SK-N-MC (cell line): ENCODE measurements around the gene EPS15.

Experiments
- DNase-seq: peaks from one replicate; pipeline ENCODE4 v3.0.0-alpha.2; 2011; ENCODE audit warnings: low read depth, low spot score
- H3K27ac ChIP-seq: fragments of 200-600 bp; sonication (generic); 2 replicates; pipeline ENCODE4 v1.5.1; 2016; ENCODE audit warnings: mixed run types
- H3K36me3 ChIP-seq: fragments of 200-600 bp; sonication (generic); 2 replicates; pipeline ENCODE4 v1.6.1; 2017; ENCODE audit warnings: antibody characterized with exemption, low read length, mixed read lengths; ENCODE audit not compliant: insufficient read depth
- H3K4me3 ChIP-seq: fragments of 200-600 bp; sonication (generic); 2 replicates; pipeline ENCODE4 v1.5.1; 2016
- H3K9ac ChIP-seq: fragments of 200-600 bp; sonication (generic); 2 replicates; pipeline ENCODE4 v1.8.0; 2017; ENCODE audit warnings: mixed run types, mixed read lengths; ENCODE audit not compliant: insufficient read length
- H3K9me3 ChIP-seq: fragments of 200-600 bp; sonication (generic); 2 replicates; pipeline ENCODE4 v1.6.1; 2017; ENCODE audit warnings: low read depth, mild to moderate bottlenecking, antibody characterized with exemption, low read length, moderate library complexity, mixed read lengths
- EZH2 ChIP-seq: fragments of 200-600 bp; sonication (generic); IDR thresholded peaks from one replicate; pipeline ENCODE4 v1.6.1; 2017; ENCODE audit warnings: antibody characterized with exemption
- FOXP2 ChIP-seq: optimal IDR thresholded peaks from 2 replicates; pipeline ENCODE3; 2011; ENCODE audit warnings: mild to moderate bottlenecking, moderate library complexity; ENCODE audit not compliant: insufficient read depth; ENCODE audit errors: extremely low read length, control extremely low read depth
- POLR2AphosphoS5 ChIP-seq: IDR thresholded peaks from 2 replicates; pipeline ENCODE4 v1.6.1; 2012; ENCODE audit warnings: mild to moderate bottlenecking, low read depth, low read length, borderline replicate concordance

EPS15 gene

DNA sequence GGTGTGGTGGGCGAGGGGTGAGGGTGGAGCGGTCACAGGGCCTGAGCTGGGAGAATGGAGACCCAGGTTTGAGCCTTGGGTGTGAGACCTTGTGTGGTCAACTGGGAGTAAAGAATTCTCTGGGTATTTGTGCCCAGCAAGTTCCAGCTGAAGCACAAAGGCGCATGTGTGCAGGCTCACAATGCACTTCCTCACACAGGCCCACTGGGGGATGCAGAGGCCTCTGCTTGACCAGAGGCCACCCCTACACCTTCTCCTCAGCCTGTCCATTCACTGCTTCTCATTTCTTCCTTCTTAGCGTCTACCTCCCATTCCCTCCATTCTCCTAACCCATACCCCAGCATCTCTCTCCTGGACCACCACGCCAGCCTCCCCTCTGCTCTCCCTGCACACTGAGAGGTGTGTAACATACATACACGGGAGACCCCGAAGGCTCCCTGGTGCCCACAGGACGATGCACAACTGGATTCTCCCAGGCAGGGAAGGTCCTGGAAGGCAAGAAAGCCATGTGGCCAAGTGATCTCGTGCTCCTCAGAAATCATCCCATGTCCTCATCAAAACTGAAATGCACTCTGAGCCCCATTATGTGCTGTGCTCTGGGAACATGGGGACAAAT, 176.4 kb downstream of the EPS15 start:
- H3K36me3 ChIP-seq = no peaks in the 10 kb centered on the region
- no peak overlapping the region for H3K4me3 ChIP-seq
- DNase-seq = no peak
- no peaks in the 10 kb centered on the region for H3K9me3 ChIP-seq
- TF ChIP-seq POLR2AphosphoS5 = no peak
- TF ChIP-seq EZH2 = no peak
- no peak overlapping the region for H3K27ac ChIP-seq
- no peak overlapping the region for H3K9ac ChIP-seq

DNA sequence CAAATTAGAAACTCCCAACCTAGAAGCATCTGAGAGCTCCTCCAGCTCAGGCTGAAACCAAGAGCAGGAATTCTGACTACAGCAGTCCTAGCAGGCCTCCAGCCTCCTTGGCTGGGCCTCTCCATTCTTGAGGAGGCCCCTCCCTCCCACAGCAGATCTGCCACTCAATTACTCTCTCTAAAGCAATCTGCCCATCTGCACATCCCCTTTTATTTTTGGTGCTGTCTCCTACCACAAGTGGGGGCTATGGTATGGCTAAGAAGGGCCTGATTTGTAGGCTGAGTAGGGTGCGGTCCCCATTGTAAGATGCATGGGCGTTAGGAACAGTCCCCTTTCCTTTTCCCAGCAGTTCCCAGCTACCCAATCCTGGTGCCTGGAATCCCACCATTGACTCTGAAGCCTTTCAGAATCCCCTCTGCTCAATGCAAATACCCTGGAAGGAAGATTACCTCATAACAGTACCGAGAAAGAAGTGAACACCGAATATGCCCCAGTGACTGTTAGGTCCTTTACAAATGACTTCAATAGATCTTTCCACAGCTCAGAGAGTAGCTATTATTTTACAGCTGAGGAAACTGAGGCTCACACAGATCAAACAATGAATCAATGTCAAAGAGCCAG, 177.1 kb downstream of the EPS15 start:
- Histone ChIP-seq H3K27ac (no peak overlapping the region), H3K36me3 (no peaks in the 10 kb centered on the region), H3K4me3 (no peak overlapping the region), H3K9me3 (no peaks in the 10 kb centered on the region), H3K9ac (no peak overlapping the region)
- DNase-seq = no peak
- TF ChIP-seq POLR2AphosphoS5 = no peak
- no peak for TF ChIP-seq FOXP2
- TF ChIP-seq EZH2 = no peak

DNA sequence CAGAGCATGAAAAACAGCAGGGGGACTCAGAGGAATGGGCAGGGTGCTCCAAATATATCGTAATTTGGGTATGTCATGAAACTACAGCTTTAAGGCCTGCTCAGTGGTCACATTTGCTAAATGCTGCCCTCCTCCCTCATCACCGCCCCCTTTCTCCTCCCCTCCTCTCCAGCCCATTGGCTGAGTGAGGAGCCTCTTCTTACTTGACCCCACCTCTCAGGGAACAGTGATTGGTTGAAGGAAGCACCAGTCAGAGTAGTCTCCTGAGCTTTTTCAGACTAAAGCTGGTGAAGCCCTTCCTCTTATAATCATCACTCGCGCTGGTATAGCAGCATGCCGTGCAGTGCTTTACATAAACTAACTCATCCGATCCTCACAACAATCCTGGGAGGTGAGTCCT, 178.7 kb downstream of the EPS15 start:
- no peaks in the 10 kb centered on the region for H3K9me3 ChIP-seq
- no peak overlapping the region for H3K4me3 ChIP-seq
- no peak for DNase-seq
- TF ChIP-seq FOXP2 (no peak), EZH2 (no peak), POLR2AphosphoS5 (no peak)
- H3K27ac ChIP-seq = no peak overlapping the region
- no peaks in the 10 kb centered on the region for H3K36me3 ChIP-seq
- H3K9ac ChIP-seq = no peak overlapping the region

DNA sequence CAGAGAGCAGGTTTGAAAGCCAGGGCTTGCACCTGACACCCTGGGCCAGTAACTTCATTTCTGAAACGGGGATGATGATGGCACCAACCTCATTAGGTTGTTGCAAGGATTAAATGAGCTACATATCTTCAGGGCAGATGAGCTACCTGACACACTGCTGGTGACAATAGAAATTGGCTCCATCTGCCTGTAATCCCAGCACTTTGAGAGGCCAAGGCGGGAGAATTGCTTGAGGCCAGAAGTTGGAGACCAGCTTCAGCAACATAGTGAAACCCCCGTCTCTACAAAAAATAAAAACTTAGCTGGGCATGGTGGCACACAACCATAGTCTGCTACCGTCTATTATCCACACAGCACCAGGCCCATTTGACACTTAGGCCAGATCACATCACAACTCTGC, 182.4 kb downstream of the EPS15 start:
- Histone ChIP-seq H3K9me3 (no peaks in the 10 kb centered on the region), H3K9ac (no peak overlapping the region), H3K27ac (no peak overlapping the region), H3K4me3 (no peak overlapping the region), H3K36me3 (no peaks in the 10 kb centered on the region)
- no peak for DNase-seq
- TF ChIP-seq FOXP2 (no peak), POLR2AphosphoS5 (no peak), EZH2 (no peak)

DNA sequence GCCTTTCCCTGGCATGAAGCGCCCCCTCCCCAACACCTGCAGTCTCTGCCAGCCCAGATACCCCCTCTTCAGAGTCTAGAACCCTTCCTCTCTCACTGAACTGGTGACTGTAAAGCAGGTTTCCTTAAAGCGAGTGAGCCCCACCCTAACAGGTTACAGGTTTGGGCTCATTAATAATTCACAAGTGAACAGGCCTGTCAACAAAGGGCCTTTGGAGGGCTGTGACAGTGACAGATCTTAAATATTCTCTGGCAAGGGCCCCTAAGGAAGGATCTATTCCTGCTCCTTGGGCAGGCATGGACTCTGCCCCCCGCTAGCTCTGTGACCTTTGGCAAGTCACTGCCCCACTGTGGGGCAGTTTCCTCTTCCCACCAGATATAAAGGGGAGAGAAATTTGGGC, 183.1 kb downstream of the EPS15 start:
- no peak for DNase-seq
- Histone ChIP-seq H3K27ac (no peak overlapping the region), H3K36me3 (no peaks in the 10 kb centered on the region), H3K9ac (no peak overlapping the region), H3K9me3 (no peaks in the 10 kb centered on the region), H3K4me3 (no peak overlapping the region)
- TF ChIP-seq POLR2AphosphoS5 = no peak
- TF ChIP-seq FOXP2 = no peak
- TF ChIP-seq EZH2 = no peak

DNA sequence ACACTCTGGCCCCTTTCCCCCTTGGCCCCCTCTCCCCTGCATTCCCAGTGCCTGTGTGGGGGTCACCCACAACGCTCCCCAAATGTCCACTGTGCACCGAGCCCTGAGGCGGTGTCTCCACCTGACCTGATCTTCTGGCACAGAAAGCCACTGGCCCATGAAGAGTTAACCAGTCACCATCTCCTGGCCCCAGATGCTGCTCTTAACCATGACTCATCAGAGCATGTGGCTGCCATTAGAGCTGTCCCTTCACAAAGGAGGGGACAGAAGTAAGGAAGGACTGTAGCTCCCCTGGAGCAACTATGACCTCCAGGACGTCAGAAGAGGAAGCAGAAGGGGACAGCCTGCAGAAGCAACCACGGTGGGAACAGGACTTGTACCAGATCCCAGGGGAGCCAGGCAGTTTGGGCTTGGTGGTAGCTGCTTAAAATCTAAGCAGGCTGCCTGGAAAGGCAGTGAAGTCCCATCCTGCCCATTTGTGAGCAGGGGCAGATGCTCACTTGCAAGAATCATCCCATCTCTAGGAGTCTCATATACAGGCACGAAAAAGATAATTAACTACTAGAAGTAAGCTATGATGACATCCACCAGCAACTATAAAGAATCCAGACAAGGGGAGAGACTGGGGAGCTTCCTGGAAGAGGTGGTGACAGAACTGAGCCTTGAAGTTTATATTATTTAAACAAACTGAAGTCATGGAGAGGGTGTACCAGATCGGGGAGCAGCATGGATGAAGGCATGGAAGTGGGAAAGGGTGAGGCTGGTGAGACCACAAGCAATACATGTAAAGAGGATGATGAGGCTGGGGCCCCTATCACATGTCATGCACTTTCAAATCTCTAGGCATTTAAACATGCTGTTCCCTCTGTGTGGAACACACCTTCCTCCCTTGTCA, 187.6 kb downstream of the EPS15 start:
- Histone ChIP-seq H3K4me3 (no peak overlapping the region), H3K36me3 (no peaks in the 10 kb centered on the region), H3K27ac (no peak overlapping the region), H3K9me3 (no peaks in the 10 kb centered on the region), H3K9ac (no peak overlapping the region)
- DNase-seq = no peak
- TF ChIP-seq FOXP2 (no peak), POLR2AphosphoS5 (no peak), EZH2 (no peak)

DNA sequence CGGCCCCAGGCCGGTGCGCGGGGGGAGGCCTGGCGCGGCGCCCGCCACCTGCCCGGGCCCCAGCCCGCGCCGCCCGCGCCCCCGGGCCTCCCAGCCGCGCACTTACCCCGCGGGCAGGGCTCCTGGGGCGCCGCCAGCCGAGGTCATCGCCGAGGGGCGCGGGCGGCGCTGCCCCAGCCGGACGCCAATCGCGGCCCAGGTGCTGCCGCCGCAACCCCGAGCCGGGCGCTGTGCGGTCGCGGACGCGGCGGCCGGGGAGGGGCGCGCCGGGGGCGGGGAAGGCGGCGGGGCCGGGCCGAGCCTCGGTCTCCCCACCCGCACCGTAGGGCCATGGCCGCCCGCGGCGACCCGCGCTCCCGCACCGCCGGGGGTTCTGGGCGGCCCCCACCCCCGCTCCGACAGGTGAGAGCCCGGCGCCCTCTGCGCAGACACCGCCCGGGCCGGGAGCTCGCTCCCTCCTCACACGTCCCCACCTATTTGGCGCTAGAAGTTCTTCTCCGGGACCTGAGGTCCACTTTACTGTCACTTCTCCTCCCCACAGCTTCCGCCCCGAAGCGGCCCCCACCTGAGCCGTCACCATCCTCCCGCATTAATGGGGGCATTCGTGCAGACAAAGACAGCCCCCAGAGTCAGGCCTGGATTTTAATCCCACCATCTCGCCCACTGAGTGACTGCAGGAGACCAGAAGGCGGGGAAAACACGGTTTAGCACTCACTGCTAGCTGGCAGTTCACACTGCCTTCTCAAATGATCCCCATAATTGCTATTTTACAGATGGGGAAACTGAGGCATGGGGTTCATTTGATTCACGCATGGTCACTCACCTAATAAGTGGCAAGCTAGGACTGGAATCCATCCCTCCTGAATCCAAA, 188.5 kb downstream of the EPS15 start, which contains the start of gene TTC39A:
Gene TTC39A (minus strand): TSS at position 232 of the 871 bp plus-strand sequence. CDS start 85 bp downstream, at position 147.
- H3K4me3 ChIP-seq = no peak within 1 kb of the TSS
- TF ChIP-seq EZH2 (no peak), POLR2AphosphoS5 (no peak), FOXP2 (no peak)
- H3K36me3 ChIP-seq = no peaks in the 10 kb centered on the region
- H3K27ac ChIP-seq = no peak within 1 kb of the TSS
- DNase-seq = no peak
- no peak within 1 kb of the TSS for H3K9ac ChIP-seq
- H3K9me3 ChIP-seq = no peaks in the 10 kb centered on the region
